GM18858 (cell line): ENCODE data around the gene NUP133.
"Not testable (repeated sequence)": the region's sequence is repeated elsewhere in the genome, so short reads cannot be mapped to it uniquely, and the experiment has no call there.

Experiments
- ATAC-seq: cut with Tn5 transposase; IDR thresholded peaks from one replicate; pipeline ENCODE4 v1.9.1; 2021; ENCODE audit not compliant: unreplicated experiment

NUP133 gene

DNA sequence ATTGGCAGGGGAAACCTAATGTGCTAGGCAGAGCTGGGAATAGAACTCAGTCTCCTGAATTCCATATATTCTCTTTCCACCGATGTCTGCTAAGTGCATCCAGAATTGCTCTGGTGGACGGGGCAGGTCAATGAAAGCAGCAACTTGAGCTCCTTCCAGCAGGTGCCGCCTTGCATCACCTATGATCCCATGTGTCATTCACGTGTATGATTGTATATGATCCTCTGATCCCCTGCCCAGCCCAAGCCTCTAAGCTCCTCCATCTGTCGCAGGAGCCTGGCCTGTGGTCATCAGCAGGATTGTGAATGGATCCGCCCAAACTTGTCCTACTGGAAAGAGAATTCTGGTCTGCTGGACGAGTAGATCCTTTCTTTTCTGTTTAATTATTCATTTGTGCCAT, 87.4 kb downstream of the NUP133 start:
- ATAC-seq = no peak

DNA sequence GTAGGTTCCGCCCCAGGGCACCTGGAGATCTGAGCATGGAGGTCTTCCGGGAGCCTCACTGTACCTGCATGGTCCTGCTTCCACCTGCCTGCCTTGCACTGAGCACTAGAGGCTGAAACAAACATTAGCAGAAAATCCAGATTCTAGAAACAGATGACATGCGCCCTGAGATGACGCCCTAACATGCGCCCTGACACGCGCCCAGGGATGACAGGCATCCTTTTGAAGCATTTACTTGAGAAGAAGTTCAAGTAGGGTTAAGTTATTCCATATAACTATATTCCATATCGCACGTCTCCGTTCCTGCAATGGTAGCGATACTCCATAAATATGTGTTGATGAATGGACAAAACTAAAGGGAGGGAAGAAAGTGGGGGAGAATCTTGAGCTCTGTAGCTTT, 87.9 kb downstream of the NUP133 start:
- no peak for ATAC-seq

DNA sequence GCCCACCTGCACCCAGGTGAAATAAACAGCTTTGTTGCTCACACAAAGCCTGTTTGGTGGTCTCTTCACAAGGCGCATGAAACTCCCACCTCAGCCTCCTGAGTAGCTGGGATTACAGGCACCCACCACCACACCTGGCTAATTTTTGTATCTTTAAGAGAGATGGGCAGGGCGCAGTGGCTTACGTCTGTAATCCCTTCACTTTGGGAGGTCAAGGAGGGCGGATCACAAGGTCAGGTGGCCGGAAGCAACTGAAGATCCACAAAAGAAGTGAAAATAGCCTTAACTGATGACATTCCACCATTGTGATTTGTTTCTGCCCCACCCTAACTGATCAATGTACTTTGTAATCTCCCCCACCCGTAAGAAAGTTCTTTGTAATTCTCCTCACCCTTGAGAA, 89.6 kb downstream of the NUP133 start:
- ATAC-seq = not testable (repeated sequence)

DNA sequence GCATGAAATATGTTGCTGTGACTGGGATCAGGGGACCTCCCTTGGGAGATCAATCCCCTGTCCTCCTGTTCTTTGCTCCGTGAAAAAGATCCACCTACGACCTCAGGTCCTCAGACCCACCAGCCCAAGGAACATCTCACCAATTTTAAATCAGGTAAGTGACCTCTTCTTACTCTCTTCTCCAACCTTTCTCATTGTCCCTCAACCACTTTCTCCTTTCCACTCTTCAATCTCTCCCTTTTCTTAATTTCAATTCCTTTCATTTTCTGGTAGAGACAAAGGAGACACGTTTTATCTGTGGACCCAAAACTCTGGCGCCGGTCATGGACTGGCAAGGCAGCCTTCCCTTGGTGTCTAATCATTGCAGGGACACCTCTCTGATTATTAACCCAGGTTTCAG, 95.3 kb downstream of the NUP133 start:
- ATAC-seq = not testable (repeated sequence)

DNA sequence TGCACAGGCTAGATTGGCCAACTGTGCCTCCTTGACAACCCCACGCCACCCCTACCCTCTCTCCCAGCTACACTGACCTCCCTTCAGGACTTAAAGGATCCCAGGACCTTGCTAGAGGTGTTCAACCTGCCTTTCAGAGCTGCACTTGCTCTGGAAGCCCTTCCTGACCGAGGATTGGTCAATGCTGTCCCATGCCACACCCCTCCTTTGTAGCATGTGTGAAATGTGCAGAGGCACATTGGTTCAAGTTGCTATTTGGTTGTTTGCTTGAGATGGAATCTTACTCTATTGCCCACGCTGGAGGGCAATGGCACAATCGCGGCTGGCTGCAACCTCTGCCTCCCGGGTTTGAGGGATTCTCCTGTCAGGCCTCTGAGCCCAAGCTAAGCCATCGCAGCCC, 96.1 kb downstream of the NUP133 start:
- ATAC-seq = no peak

DNA sequence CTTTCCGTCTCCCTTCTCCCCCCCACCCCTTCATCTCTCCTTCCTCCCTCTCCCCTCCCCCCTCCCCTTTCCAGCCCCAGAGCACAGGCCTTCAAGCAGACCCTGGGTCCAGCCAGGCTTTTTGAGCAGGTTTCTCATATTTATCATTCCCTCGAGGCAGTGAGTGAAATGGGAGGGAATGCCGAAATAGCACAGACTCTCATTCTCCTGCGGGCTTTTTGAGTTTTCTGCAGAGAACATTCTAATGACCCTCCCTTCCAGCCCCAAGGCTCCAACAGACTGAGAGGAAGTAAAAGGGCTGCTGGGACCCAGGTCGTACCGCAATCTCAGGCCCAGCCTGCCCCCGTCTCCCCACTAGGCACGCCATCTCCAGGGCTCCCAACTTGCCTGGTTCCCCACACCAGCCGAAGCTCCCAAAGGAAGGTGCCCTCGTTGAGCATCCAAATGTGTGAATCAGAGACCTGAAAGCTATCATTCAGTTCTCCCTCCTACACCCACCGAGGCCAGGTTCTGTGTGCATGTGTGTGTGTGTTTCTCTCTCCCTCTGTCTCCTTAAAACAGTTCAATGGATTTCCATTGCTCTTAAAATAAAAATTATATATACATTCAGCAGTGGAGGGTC, 96.6 kb downstream of the NUP133 start:
- ATAC-seq = no peak

DNA sequence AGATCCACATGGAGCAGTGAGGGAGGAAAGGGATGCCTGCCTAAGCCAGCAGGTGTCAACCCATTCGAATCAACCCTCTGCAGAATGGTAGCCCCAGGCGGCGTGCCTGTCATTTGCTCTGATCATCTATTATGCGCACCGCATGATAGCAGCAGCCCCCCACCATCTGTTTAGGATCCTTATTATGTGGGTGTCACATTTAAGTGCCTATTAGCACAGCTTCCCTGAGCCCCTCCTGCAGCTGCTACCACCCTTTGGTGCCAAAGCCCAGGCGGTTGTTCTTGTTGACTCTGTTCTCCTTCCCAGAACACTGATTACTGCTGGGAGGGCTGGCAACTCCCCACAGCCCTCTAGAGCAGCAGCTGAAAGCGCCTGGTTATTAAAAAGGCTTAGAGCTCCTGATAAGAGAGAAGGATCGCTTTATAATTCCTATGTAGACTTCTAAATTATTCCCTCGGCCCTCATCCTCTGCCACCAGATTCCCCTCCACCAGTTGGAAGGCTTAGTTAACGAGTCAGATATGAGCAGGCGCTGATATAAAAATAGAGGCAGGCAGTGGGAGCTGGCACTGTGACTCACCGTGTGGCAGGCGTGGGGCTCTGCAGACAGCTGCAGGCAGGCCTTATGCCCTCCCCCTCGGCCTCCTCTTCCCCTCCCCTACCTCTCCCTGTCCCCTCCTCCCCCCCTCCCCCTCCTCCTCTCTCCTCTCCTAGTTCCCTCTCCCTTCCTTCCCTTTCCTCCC, 97.3 kb downstream of the NUP133 start:
- no peak for ATAC-seq

DNA sequence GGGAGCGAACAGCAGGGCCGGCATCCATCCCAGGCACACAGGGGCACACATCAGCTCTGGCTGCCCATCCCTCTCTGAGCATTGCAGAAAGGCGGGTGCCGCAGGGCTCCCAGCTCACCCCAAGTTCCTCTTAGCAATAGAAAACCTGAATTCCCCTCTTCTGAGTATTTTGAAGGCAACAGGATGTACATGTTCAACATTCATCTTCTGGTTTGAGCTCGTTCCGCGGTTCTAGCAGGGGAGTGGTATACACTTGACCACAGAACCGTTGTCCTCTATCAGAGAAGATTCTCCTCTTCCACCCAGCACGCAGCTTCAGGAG, 97.8 kb downstream of the NUP133 start:
- no peak for ATAC-seq

DNA sequence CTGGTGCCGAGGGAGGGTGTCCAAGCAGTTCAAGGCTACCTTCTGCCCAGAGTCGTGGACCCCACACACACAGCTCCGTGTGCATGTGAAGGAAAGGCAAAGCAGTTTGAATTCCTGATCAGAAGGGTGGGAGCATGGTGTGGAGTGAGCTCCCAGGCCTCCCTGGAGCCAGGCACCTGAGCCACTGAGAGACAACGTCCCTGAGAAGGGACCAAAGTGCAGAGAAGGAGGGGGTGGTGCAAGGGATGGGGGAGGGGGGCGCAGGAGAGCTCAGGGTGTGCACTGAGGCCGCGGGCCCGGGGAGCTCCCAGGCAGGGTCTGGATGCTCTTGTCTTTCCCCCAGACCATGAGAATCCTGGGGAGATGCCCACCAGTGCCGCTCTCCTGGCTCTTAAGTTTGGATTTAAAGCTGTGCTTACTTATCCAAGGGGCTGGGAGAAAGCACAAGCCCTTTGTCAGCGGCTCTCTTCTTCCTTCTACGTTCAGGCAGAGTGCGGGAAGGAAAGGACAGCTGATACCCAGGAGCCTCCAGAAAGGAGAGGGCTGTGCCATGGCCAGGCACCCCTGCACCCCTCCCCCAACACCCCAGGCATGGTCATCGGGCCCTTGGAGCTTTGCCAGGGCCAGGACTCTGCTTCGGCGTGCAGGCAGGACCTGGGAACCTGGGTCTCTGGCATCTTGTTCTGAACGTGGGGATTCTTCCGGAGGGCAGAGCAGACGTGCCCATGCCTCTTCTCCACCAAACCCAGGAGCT, 98.3 kb downstream of the NUP133 start:
- ATAC-seq = no peak

DNA sequence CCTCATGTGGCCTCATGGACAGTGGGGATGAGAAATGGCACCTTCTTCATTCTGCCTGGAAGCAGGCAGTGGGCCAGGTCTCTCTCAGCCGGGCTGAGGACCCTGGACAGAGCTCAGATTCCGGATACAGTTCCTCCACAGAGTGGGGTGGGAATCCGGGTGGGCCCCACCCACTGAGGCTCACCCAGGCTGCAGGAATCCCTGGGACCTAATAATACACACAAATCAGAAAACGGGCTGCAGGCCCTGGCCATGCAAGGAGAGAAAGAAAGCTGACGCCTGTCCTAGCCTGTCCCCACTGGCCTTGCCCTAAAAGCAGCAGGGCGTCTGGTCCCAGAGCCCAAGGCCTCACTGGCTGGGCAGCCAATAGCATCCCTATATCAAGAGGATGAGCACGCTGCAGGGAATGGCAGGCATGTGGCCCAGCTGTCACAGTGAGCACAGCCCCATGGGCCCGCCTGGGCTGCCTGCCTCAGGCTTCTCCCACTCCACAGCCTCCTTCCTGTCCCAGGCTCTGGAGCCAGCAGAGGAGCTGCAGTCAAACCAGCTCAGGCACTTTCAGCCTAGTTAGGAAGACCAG, 99.6 kb downstream of the NUP133 start:
- ATAC-seq = no peak

DNA sequence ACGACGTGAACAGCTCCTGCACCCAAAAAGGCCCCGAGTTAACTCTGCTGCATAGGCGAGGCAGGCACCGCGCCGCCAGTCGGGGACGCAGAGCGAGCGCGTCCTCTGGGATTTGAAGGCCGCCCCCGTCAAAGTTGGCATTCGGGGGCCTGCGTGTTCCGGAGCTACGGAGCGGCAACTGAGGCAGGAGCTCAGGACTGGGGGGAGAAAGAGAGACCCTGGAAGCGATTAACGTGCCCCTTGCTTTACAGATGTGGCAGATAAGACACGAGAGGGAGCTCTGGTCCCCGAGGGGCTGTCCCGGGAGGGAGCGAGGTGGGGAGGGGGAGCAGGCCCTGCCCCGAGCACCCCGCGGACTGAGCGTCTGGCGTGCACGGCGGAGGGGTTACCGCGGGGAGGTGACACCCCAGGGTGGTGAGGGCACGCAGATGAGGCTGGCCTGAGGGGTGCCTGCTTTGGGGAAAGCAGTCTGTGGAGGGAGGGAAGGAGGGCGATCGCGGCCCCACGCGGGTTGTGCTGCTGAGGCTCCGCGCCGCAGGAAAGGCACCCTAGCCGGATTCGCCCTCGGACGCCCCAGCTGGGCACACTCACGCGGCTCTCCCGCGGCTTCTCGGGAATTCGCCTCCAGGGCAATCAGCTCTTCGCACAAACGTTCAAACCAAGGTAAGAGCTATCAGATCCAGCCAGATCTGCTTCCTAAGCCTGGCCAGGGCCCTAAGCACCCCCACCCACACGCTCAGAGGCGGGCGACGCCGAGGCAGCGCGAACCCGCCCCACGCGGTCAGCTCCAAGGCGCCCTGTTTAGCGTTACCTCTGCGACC, 100.7 kb downstream of the NUP133 start:
- ATAC-seq = no peak

DNA sequence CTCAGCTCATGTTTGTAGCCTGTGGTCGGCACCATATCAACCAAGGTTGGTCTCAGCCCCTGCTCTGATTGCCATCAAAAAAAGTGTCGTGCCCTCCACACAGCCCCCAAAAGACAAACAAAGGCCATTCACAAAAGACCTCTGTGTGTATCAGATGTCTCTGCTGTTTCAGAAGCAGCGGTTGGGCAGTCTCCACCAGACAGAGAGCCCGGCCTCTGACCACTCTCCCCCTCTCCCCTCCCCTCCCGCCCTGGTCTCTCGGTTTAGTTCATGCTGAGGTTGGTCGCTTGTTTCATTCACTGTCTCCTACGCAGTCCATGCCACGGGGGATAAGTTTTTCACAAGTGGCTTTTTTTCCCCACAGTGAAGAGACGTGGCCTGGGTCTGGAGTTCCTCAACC, 101.3 kb downstream of the NUP133 start:
- ATAC-seq = no peak

DNA sequence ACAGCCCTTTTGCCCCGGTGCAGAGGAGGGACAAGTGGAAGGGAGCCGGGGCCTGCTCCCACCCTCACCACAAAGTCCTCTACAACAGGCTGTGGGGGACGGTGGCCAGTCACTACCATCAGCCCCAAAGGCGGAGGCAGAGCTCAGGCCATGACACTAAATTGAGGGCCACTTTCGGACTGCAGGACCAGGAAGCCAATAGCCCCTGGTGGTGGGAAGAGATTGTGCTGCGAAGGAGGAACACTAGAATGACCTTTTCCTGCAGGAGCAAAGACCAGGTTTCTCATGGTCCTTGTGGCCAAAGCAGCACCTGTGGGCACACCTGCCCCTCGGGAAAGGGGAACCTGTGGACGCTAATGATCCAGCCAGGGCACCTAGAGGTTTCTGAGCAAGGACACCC, 104.6 kb downstream of the NUP133 start:
- no peak for ATAC-seq

DNA sequence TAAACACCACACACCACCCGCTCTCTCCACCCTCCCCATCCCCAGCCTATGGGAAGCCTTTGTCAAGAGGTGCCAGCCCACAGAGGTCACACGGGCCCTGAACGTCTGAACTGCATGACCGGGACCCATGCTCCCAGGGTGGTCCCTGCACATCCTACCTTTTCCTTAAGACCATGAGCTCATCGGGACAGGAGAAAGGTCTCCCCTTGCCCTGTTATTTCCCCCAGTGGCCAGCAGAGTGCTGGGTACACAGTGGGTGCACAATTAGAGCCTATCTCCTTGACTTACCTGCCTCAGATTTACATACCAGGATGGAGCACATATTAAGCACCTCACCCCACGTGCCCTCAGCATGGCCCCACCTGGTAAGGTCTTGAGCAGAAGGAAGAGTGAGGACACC, 105.1 kb downstream of the NUP133 start:
- no peak for ATAC-seq

DNA sequence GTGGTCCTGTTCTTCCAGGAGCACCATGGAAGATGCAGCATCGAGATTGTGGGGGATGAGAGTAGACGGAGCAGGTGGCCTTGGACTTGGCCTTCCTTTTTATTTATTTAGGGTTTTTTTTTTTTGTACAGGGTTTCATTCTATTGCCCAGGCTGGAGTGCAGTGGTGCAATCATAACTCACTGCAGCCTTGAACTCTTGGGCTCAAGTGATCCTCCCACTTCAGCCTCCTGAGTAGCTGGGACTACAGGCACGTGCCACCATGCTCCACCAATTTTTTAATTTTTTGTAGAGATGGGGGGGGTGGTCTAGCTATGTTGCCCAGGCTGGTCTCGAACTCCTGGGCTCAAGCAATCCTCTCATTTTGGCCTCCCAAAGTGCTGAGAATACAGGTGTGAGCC, 105.8 kb downstream of the NUP133 start:
- ATAC-seq = not testable (repeated sequence)

DNA sequence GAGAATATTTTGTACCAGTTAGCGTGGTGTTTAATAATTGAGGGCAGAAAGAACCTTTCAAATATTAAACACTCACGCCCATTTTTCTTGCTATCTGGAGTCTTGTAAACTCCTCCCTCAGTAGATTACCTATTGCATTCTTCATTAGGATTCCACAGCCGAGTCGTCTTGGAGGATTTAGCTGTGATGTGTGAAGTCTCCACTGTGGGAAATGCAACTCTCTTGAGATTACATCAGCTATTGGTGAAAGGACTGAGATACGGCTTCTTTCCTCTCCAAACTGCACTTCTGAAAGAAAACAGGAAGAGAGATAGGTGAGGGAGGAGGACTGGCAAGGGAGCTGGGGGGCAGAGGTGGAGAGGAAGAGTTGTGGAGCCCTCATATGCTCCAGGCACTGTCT, 110.4 kb downstream of the NUP133 start:
- no peak for ATAC-seq

DNA sequence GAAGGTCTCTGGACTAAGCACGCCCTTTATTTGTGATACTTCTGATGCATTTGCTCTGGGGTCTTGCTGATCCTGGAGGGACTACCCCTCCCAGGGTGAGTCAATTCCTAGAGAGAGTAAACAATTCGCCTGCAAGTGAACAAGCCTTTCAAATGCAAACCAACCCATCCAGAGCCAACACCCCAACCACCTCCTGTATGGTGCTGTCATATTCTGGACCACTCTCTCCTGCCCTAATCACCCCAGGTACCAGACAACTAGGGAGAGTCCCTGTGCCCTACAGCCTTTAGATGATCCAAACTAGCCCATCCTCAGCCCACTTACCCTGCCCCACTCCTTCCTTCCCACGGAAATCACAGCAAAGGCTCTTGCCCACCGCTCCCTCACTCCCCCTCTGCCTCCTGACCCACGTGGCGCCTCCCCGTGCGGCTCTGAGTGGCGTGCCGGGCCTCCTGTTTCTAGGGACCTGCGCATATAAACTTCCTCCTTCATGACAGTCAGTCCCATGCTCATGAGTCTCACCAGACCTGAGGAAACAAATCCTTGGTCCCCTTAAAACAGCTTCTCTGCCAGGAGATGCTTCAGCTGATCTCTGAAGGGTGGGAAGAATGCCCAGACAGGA, 111.4 kb downstream of the NUP133 start:
- no peak for ATAC-seq

DNA sequence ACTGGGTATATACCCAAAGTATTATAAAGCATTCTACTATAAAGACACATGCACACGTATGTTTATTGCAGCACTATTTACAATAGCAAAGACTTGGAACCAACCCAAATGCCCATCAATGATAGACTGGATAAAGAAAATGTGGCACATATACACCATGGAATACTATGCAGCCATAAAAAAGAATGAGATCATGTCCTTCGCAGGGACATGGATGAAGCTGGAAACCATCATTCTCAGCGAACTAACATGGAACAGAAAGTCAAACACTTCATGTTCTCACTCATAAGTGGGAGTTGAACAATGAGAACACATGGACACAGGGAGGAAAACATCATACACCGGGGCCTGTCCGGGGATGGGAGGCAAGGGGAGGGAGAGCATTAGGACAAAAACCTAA, 113.6 kb downstream of the NUP133 start:
- ATAC-seq = not testable (repeated sequence)

DNA sequence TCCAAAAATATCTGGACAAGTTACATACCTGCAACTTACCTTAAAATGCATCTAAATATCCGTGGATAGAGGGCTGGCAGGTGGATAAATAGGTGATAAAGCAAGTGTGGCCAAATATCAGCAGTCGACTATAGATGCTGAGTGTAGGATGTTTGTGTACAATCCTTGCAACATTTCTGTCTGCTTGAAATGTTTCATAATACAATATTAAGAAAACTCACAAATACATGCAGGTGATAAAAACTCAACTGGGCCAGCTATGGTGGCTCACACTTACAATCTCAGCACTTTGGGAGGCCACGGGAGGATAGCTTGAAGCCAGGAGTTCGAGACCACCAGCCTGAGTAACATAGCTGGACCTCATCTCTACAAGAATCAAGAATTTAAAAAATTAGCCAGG, 115.2 kb downstream of the NUP133 start:
- no peak for ATAC-seq
